Measurements from ENCODE around the gene ZBBX.

The ZBBX gene

DNA sequence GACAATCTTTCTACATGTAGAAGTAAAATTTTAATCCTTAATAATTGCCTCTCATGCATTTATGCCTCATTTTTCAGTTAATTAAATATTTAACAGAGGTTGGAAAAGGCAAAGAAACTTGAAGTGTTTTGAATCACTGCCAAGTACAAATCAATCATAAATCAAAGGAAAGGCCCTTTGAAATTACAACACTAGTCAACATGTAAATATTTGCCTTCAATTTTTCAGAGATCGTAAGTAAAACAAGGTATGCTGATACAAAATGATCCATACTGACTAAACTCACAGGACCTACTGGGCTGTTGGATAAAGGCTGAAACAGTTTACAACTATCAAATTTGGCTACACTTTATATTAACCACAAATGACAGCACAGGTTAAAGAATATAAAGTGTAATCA, 33.9 kb downstream of the ZBBX start:
- no peaks in the 10 kb centered on the region for H3K4me1 ChIP-seq (ENCODE audit: insufficient read depth, low read length, poor library complexity, severe bottlenecking)
- TF ChIP-seq EZH2phosphoT487 (IDR thresholded peaks at IDR 0.05; ENCODE audit: borderline replicate concordance): no peak
- TF ChIP-seq, protein P1, sequence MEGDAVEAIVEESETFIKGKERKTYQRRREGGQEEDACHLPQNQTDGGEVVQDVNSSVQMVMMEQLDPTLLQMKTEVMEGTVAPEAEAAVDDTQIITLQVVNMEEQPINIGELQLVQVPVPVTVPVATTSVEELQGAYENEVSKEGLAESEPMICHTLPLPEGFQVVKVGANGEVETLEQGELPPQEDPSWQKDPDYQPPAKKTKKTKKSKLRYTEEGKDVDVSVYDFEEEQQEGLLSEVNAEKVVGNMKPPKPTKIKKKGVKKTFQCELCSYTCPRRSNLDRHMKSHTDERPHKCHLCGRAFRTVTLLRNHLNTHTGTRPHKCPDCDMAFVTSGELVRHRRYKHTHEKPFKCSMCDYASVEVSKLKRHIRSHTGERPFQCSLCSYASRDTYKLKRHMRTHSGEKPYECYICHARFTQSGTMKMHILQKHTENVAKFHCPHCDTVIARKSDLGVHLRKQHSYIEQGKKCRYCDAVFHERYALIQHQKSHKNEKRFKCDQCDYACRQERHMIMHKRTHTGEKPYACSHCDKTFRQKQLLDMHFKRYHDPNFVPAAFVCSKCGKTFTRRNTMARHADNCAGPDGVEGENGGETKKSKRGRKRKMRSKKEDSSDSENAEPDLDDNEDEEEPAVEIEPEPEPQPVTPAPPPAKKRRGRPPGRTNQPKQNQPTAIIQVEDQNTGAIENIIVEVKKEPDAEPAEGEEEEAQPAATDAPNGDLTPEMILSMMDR (conservative IDR thresholded peaks at IDR 0.05; ENCODE audit: low read length): no peak
- H3K9me3 ChIP-seq (ENCODE audit: insufficient read depth, low read depth, low read length): no peaks in the 10 kb centered on the region
- no peaks in the 10 kb centered on the region for H3K9me2 ChIP-seq (replicated peaks; ENCODE audit: low read depth, low read length)
- H3K4me2 ChIP-seq (ENCODE audit: low read depth, low read length, poor library complexity, severe bottlenecking): no peak overlapping the region
- no peaks in the 10 kb centered on the region for H3K79me2 ChIP-seq (ENCODE audit: insufficient read depth, low read length)
- H3F3A ChIP-seq (ENCODE audit: low read depth): no peaks in the 10 kb centered on the region
- H2AFZ ChIP-seq (ENCODE audit: low read length): no peak overlapping the region
- H4K20me1 ChIP-seq (ENCODE audit: insufficient read depth, low read length, poor library complexity, severe bottlenecking): no peaks in the 10 kb centered on the region
- no peak overlapping the region for H3K4me3 ChIP-seq (ENCODE audit: low read length, poor library complexity, severe bottlenecking)
- no peaks in the 10 kb centered on the region for H3K36me3 ChIP-seq (ENCODE audit: insufficient read depth, low read length)
- no peak overlapping the region for H3K9ac ChIP-seq (ENCODE audit: low read depth, low read length, poor library complexity, severe bottlenecking)
- no peaks in the 10 kb centered on the region for H3K27me3 ChIP-seq (ENCODE audit: insufficient read depth, low read length, poor library complexity, severe bottlenecking)

DNA sequence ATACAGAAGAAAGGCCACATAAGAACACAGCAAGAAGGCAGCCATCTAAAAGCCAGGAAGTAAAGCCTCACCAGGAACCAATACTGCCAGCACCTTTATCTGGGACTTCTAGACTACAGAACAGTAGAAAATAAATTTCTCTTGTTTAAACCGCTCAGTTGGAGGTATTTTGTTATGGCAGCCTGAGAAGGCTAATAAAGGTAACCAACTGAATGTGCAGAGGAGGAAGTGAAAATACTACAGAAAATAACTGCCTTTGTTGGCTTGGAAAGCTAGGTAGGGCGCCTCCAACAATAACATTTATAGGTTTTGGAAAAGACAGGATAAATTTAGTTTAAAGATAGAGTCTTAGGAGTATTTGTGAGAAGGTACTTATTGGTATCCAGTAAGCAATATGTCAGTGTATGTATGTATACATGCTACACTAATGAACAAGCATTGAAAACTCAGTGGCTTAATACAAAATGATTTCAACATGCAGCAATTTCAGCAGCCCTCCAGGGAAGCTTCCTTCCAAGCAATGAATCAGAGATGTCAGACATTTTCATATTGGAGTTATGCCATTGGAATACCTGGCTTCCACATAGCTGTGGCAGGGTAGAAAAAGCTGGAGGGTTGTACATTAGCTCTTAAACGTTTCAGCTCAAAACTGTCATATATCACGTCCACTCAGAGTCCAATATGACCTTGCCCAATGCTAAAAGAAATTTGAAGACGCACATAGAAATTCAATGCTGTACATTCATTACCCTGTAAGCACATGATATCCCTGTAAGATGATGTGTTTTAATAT, 48.9 kb downstream of the ZBBX start:
- Histone ChIP-seq H3K9me2 (replicated peaks; ENCODE audit: low read depth, low read length) (no peaks in the 10 kb centered on the region), H3K4me1 (ENCODE audit: insufficient read depth, low read length, poor library complexity, severe bottlenecking) (no peaks in the 10 kb centered on the region), H3K4me2 (ENCODE audit: low read depth, low read length, poor library complexity, severe bottlenecking) (no peak overlapping the region), H3K27me3 (ENCODE audit: insufficient read depth, low read length, poor library complexity, severe bottlenecking) (no peaks in the 10 kb centered on the region), H3F3A (ENCODE audit: low read depth) (no peaks in the 10 kb centered on the region), H3K79me2 (ENCODE audit: insufficient read depth, low read length) (no peaks in the 10 kb centered on the region), H3K4me3 (ENCODE audit: low read length, poor library complexity, severe bottlenecking) (no peak overlapping the region), H3K9me3 (ENCODE audit: insufficient read depth, low read depth, low read length) (no peaks in the 10 kb centered on the region), H2AFZ (ENCODE audit: low read length) (no peak overlapping the region), H3K36me3 (ENCODE audit: insufficient read depth, low read length) (no peaks in the 10 kb centered on the region), H3K9ac (ENCODE audit: low read depth, low read length, poor library complexity, severe bottlenecking) (no peak overlapping the region), H4K20me1 (ENCODE audit: insufficient read depth, low read length, poor library complexity, severe bottlenecking) (no peaks in the 10 kb centered on the region)
- TF ChIP-seq, protein P1 (conservative IDR thresholded peaks at IDR 0.05; ENCODE audit: low read length): no peak
- TF ChIP-seq EZH2phosphoT487 (IDR thresholded peaks at IDR 0.05; ENCODE audit: borderline replicate concordance): no peak

DNA sequence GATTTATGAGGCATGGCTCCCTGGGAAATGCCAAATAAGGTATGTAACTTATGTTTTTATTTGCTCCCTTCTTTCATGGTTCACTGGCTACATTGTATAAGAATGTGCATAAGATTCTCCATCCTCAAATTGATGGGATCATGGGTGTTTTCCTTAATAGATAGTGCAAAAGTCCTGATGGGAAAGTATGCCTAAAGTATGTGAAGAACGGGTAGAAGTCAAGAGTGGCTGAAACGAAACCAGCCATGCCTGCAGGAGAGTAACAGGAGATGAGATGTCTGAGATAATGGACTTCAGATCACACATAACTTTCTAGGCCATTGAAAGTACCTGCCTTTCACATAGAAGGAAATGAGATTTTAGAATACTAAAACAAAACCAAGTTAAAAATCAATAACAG, 56.5 kb downstream of the ZBBX start:
- TF ChIP-seq, protein P1 (conservative IDR thresholded peaks at IDR 0.05; ENCODE audit: low read length): no peak
- no peak for TF ChIP-seq EZH2phosphoT487 (IDR thresholded peaks at IDR 0.05; ENCODE audit: borderline replicate concordance)
- no peak overlapping the region for H3K9ac ChIP-seq (ENCODE audit: low read depth, low read length, poor library complexity, severe bottlenecking)
- no peaks in the 10 kb centered on the region for H3K36me3 ChIP-seq (ENCODE audit: insufficient read depth, low read length)
- H3F3A ChIP-seq (ENCODE audit: low read depth): no peaks in the 10 kb centered on the region
- no peaks in the 10 kb centered on the region for H3K4me1 ChIP-seq (ENCODE audit: insufficient read depth, low read length, poor library complexity, severe bottlenecking)
- no peaks in the 10 kb centered on the region for H3K9me3 ChIP-seq (ENCODE audit: insufficient read depth, low read depth, low read length)
- H2AFZ ChIP-seq (ENCODE audit: low read length): no peak overlapping the region
- H3K9me2 ChIP-seq (replicated peaks; ENCODE audit: low read depth, low read length): no peaks in the 10 kb centered on the region
- no peaks in the 10 kb centered on the region for H3K79me2 ChIP-seq (ENCODE audit: insufficient read depth, low read length)
- H4K20me1 ChIP-seq (ENCODE audit: insufficient read depth, low read length, poor library complexity, severe bottlenecking): no peaks in the 10 kb centered on the region
- no peak overlapping the region for H3K4me3 ChIP-seq (ENCODE audit: low read length, poor library complexity, severe bottlenecking)
- H3K27me3 ChIP-seq (ENCODE audit: insufficient read depth, low read length, poor library complexity, severe bottlenecking): no peaks in the 10 kb centered on the region
- H3K4me2 ChIP-seq (ENCODE audit: low read depth, low read length, poor library complexity, severe bottlenecking): no peak overlapping the region
